ENCODE measurements around the gene VAPA.

VAPA gene, protein sequence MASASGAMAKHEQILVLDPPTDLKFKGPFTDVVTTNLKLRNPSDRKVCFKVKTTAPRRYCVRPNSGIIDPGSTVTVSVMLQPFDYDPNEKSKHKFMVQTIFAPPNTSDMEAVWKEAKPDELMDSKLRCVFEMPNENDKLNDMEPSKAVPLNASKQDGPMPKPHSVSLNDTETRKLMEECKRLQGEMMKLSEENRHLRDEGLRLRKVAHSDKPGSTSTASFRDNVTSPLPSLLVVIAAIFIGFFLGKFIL

DNA sequence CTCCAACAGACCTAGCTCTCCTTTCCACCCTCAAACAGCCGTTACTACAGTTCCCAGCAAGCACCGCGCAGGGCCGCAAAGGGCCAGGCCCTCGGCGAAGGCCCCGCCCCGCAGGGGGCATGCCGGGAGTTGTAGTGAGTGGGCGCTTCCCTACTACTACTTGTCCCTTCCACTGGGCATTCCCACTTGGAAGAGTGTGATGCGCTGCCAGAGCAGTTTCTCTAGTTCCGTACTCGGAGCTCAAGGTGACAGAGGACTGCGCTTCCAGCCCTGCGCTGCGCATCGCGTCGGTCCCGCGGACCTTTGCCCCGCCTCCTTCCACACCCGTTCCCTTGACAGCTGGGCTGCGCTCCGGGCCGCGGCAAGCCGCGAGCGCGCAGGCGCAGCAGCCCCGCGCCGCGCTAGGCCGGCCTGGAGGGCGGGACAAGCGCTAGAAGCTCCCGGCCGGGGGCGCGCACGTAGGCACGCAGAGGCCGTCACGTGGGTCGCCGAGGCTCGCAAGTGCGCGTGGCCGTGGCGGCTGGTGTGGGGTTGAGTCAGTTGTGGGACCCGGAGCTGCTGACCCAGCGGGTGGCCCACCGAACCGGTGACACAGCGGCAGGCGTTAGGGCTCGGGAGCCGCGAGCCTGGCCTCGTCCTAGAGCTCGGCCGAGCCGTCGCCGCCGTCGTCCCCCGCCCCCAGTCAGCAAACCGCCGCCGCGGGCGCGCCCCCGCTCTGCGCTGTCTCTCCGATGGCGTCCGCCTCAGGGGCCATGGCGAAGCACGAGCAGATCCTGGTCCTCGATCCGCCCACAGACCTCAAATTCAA is at the start of gene VAPA:
Gene VAPA (plus strand): TSS at position 491 of the 808 bp plus-strand sequence. CDS start 241 bp downstream, at position 732.
- peak; percentile 76 to 83 for DNase-seq (ENCODE audit: low read depth in 2 of 2, low spot score in 1 of 2)

DNA sequence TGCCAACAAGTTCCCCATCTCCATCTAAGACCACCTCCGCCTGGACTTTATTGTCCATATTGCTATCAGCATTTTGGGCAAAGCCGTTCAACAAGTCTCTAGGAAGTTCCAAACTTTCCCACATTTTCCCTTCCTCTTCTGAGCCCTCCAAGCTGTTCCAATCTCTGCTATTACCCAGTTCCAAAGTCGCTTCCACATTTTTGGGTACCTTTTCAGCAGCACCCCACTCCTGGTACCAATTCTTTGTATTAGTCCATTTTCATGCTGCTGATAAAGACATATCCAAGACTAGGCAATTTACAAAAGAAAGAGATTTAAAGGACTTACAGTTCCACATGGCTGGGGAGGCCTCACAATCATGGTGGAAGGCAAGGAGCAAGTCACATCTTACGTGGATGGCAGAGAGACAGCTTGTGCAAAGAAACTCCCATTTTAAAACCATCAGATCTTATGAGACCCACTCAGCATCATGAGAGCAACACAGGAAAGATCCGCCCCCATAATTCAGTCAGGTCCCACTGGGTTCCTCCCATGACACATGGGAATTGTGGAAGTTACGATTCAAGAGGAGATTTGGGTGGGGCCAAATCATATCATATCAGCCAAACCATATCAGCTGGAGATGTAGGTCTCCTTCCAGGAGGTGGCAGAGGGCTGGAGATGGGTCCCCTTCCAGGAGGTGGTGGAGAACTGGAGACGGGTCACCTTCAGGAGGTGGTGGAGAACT is 47.9 kb upstream of the VAPA start:
- no peak for DNase-seq (ENCODE audit: low read depth in 2 of 2, low spot score in 1 of 2)

DNA sequence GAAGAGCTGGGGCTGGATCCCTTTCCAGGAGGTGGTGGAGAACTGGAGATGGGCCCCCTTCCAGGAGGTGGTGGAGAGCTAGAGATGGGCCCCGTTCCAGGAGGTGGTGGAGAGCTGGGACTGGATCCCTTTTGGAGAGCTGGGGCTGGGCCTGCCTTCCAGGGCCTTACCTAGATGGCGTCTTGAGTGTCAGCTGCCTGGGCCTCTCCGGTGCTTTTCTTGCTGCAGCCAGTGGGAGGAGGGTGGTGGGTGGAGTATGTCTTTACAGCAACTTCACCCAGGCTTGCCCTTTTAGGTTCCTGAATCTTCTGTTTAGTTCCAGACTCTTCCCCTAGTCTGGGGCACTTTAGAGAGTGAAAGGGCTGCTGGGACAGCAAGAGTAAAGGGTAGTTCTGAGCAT is 47.2 kb upstream of the VAPA start:
- DNase-seq (ENCODE audit: low read depth in 2 of 2, low spot score in 1 of 2), result no peak

DNA sequence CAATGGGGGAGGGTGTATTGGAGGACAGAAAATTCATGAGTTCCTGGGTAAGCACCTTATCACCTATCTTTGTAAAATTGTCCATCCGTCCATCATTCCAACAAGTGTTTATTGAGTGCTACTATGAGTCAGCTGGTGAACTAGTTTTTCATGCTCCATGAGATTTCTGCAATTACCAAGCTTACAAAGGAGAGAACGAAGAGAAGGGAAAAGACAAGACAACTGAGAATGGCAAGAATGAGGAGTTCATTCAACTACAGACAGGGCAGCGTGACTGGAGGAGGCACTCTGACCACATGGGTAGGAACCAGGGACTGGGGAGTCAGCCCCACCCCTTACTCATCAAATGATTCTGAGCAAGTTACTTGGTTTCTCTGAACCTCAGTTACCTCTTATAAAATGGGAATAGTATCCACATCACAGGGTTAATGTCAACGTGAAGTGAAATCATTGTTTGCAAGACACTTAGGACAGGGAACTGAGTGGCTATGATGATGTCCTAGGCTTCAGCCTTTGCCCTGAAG is 46.7 kb upstream of the VAPA start:
- no peak for DNase-seq (ENCODE audit: low read depth in 2 of 2, low spot score in 1 of 2)

DNA sequence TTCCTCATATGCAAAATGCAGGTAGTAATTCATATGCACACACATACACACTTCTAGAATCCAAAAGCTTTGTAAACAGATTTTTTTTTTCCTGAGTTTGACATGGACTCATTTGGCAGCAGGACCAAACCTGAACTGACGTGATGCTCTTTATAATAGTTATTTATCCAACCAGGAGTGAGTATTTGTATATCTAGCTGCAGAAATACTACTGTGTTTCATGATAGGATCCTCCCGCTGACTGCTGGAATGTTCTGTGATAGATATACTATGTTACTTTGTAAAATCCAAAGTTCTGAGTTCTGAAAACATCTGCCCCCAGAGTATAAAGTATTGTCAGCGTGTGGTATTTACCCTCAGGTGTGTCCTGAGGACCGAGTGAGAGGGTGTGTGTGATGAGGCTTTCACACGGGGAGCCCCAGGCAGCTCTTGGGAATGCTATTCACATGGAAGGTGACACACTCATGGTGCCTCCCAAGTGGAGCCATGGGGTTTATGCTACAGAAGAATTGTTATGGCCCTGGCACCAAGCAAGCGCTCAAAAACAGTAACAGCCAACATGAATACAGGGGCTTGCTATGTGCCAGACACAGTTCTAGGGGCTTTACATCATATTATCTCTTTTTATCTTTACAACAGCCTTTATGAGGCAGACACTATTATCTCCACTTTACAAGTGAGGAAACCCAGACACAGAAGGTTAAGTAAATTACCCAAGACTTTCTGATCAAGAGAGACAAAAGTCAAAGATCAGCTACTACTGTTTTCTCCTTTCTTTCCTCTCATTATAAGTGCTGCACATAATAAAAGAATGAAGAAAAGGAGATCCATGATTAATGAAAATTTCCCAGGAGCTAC is 44.7 kb upstream of the VAPA start:
- DNase-seq (ENCODE audit: low read depth in 2 of 2, low spot score in 1 of 2), result no peak

DNA sequence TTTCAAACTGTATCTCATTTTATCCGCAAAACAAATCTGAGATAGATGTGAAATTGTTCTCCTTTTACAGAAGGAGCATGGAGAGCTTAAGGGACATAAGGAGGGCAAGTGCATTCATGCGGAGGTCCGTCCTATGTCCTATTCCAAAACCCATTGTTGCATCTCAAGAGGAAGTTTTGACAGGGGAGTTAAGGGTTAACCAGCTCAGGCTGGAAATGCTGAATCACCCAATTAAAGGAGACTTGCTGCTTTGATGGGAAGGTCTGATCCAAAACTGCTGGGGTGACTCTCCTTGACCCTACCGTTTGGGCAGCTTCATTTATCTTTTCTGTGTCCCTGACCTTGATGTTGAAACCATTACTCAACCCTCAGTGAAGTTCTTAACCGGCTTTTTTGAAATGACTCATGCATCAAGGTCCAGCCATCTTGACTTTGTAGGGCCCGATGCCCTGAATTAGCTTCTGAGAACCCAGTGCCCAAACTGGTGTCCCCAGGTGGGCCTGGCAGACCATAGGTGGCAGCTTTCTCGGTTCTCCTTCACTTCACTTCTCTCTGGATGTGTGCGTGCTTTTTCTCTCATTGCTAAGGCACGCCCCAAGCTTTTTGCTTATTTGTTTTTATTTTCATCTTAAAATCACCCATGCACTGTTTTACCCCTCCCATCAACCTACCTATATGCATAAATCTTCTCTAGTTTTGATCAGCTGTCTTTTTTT is 43.9 kb upstream of the VAPA start:
- DNase-seq (ENCODE audit: low read depth in 2 of 2, low spot score in 1 of 2), result no peak

DNA sequence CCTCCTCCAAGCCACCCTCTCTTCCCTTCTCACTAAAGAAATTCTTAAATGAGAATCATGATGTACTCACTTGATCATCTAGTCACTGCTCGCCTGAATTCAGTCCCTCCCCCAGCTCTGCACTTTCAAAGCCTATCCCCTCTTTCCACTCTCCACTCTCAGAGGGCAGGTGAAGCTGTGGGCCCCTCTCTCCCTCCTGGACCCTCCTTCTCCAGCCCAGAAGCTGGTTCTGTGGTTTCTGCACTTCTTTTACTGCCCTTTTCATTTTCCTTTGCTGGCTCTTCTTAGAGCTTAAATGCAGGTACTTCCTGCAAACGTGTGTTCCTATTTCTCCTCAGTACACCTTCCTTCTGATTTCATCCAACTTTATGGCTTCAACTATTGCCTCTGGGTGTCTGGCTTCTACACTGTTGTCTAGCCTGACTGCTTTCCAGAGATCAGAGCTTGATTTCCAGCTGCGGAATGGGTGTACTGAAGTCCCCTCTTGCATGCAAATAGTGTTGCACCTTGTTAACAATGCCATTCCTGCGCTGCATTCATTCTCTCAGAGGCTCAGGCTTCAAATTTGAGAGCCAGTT is 43.3 kb upstream of the VAPA start:
- no peak for DNase-seq (ENCODE audit: low read depth in 2 of 2, low spot score in 1 of 2)

DNA sequence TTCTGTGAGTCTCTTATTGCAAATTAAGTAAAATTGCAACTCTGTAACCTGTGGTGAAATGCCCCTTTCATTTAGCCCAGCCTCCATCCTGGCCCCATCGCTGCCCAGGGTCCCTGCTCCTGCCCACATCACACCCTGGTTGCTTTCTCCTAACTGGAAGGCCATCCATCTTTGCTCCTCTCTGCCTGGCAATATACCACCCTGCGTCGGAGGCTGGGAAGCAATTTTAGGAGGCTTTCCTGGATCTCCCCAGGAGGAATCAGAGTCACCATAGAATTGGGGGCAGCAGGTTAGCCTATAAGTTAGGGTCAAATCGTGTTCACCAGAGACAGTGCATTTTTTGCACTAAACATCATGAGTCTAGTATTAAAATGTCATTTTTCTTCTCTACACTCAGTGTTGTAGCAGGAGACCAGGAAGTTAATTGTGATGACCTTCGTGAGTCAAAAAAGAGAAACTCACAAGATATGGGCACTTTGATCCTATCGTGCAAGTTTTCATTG is 42.5 kb upstream of the VAPA start:
- DNase-seq (ENCODE audit: low read depth in 2 of 2, low spot score in 1 of 2), result no peak

DNA sequence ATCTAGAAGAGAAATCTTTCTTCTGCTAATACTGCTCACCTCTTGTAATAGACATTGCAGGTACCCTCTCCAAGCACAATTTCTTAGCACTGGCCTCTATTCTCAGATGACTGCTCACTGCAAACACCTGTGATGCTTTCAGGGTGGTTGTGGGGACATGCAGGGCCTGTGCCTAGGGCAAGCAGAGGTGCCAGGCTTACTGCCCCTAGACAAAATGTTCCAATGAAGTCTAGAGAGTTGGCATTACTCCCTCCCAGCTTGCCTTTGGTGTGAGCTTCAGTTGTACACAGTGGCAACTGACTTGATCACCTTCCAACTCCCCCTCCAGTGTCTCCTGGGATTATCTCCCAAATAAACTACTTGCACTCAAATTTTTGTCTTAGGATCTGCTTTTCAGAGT is 41.0 kb upstream of the VAPA start:
- no peak for DNase-seq (ENCODE audit: low read depth in 2 of 2, low spot score in 1 of 2)

DNA sequence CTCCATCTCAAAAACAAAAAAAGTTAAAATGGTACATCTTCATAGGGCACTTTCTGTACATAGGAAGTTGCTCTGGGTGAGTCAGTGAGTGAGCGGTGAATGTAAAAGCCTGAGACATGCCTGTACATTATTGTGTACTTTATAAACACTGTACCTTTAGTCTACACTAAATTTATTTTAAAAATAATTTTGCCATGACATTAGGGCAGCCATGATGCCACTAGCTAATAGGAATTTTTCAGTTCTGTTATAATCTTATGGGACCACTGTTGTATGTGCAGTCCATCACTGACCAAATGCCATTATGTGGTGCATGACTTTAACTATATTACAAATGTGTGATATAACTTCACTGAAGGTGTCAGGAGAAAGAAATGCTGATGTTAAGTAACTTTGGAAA is 39.1 kb upstream of the VAPA start:
- no peak for DNase-seq (ENCODE audit: low read depth in 2 of 2, low spot score in 1 of 2)

DNA sequence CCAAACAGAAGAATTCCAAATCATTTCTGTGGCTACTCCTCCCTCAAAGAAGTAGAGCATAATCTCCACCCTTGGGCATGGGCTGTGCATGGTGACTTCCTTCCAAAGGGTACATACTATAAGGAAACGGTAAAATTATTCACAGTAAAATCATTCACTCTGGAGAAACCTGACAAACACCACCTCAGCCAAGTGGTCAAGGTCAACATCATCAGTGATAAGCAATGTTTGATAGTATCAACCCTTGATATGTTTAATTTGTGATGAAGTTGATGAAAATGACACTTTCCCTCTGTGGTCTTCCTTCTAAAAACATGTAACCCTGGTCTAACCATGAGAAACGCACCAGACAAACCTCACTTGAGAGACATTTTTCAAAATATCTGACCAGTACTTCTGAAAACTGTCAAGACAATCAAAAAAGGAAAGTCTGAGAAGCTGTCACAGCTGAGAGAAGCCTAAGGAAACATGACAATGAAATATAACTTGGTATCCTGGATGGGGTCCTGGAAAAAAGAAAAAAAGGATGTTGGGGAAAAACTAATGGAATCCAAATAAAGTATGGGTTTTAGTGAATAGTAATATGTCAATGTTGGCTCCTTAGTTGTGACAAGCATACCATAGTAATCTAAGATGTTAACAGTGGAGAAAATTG is 37.5 kb upstream of the VAPA start:
- no peak for DNase-seq (ENCODE audit: low read depth in 2 of 2, low spot score in 1 of 2)

DNA sequence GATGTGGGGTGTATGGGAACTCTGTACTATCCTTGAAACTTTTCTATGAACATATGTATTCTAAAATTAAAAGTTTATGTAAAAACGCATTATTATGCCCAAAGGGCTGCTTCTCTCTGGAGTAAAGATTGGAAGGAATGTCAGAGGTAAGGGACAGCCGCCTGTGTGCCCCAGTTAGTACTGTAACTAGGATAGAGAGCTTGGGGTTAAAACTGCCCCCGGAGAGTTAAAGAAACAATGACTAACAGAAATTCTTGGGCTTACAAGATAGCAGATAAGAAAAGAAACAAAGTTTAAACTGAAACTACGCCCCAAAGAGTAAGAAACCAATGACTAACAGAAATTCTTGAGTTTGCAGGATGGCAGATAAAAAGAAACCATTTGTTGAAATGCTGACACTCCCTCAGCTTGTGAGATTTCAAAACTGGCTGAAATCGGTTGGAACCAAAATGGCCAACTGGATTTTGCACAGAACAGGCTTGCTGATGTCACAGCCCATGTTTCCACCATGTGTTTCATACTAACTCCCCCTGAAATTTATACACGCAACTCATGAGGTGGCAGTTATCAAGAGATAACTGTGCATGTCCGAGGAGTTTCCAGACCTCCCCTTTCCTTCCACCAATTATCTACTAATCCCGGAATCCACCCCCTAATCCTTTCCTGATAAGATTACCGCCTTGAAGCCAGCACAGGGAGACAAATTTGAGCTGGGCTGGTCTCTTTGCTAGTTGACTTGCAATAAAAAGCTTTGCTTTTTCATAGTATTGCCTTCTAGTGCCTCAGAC is 36.8 kb upstream of the VAPA start:
- no peak for DNase-seq (ENCODE audit: low read depth in 2 of 2, low spot score in 1 of 2)

DNA sequence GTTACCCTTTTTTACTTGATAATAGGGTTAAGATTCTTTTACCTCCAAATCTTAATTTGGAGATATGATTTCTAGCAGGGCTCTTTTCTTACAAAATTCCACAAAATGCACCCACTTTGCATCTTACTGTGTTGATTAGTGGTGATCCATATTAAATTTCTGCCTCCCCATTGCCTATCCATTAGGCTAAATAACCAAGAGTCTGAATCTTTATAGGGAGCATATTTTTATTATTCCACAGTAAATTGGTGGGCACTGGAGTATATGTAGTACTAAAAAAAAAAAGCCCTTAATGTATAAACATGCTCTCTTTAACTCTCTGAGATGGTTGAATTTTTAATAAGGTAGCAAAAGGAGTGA is 36.2 kb upstream of the VAPA start:
- DNase-seq (ENCODE audit: low read depth in 2 of 2, low spot score in 1 of 2), result no peak

DNA sequence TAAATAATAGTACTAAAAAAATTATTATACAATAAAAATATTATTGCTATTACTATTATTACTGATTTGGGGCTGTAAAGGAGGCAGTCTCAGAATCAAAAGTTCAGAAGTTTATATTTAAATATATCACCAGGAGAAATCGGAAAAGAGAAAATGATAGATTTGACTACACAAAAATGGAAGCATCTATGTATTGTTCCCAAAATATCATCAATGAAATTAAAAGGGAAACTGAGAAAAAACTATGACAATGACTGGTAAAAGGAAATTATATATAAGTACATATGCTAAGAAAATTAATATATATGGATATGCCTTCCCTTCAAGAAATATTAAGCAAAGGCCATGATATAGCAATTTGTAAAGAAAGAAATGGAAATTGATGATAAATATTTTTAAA is 35.7 kb upstream of the VAPA start:
- DNase-seq (ENCODE audit: low read depth in 2 of 2, low spot score in 1 of 2), result no peak

DNA sequence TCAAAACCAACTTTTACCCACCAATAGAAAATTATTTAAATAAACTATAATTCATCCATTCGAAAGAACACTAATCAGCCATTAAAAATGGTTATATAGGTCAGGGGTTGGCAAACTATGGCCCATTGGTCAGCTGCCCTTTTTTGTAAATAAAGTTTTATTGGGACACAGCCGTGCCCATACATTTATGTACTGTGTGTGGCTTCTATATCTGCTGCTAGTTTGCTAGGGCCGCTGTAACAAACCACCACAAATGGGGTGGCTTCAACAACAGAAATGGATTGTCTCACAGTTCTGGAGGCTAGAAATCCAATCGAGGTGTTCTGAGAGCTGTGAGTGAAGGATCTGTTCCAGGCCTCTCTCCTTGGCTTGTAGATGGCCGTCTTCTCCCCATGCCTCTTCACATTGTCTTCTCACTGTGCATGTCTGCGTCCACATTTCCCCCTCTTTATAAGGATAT is 35.0 kb upstream of the VAPA start:
- DNase-seq (ENCODE audit: low read depth in 2 of 2, low spot score in 1 of 2), result no peak

DNA sequence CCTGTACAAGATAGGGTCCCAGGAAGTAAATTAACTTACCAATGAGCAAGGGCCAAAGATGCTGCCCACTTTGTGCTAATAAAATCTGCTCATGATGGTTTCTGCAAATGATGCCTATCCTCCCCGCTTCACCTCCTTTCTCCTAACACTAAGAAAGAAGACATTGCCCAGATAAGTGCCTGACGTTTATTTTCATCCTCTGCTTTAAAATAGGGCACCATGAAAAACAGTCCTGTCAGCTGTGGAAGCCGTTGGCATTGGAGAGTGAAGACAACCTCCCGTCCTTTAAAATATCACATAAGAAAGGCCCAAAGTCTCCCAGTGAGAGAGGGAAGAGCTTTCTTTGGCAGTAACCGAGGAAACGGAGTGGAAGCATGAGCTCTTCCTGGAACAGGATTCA is 29.7 kb upstream of the VAPA start:
- DNase-seq (ENCODE audit: low read depth in 2 of 2, low spot score in 1 of 2), result no peak

DNA sequence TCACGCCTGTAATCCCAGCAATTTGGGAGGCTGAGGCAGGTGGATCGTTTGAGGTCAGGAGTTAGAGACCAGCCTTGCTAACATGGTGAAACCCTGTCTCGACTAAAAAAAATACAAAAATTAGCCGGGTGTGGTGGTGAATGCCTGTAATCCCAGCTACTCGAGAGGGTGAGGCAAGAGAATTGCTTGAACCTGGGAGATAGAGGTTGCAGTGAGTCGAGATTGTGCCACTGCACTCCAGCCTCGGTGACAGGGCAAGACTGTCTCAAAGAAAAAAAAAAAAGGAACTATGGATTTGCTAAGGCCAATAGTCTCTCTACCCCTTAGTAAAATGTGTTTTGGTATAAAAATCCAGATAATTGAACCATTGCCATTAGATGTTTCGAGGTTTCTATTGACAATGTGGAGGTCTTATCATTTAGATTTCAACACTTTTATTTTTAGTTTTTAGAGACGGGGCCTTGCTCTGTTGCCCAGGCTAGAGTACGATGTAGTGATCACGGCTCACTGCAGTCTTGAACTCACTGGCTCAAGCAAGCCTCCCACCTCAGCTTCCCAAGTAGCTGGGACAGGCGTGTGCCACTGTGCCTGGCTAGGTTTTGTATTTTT is 29.2 kb upstream of the VAPA start:
- DNase-seq (ENCODE audit: low read depth in 2 of 2, low spot score in 1 of 2), result no peak
